Left ventricle myocardium superior (tissue), 1 donor: ENCODE data around the gene SERPINE3. TPM values are rescaled to one million over a fixed set of nuclear protein-coding genes. Genes with fewer than 3 reads are reported as not detected.

Source experiments
- ATAC-seq: fragments of 200-7000 bp; cut with Tn5 transposase; one replicate; pipeline ENCODE4 v1.9.1; 2020; ENCODE audit warnings: mild to moderate bottlenecking, moderate library complexity
- DNase-seq: peaks from one replicate; pipeline ENCODE4 v3.0.0-alpha.2; 2020
- intact Hi-C: fragments of 100-400 bp; cut with micrococcal nuclease; formaldehyde crosslinking; loops from one replicate; pipeline ENCODE4 v1.11.0; 2022
- long read RNA-seq: library from polyadenylated mRNA; unstranded; transcript quantifications from one replicate; pipeline ENCODE4 v2.0.0, GENCODE V29; 2021
- total RNA-seq: library from RNA; stranded (reverse); fragmentation: NEBNext Ultra II Directional; extraction: Animal tissue kit (Norgen Biotek cat#: 25700); gene quantifications from one replicate; pipeline ENCODE4 v1.2.1, GENCODE V29; 2021
- donor health status: DM: no; HTN: yes; CAD: no; lungs with severe emphysema.

The SERPINE3 gene
- total RNA-seq = not detected
- long read RNA-seq, partial matches to known transcripts = 0 of 1 reads
- long read RNA-seq, other reads (novel, unspliced or antisense) = 1 of 1 reads

- ATAC-seq (no peak), DNase-seq (no peak)
- intact Hi-C loops = no loop called here
Observed at GRCh38 chr13:51339354-51339753, at the start of gene SERPINE3. TSS of gene SERPINE3 (plus strand) at chr13:51339691. CDS start at chr13:51341092, 1,401 bp downstream.

- DNase-seq (no peak), ATAC-seq (peak; percentile 87)
- intact Hi-C loops = no loop called here
Observed at GRCh38 chr13:51291341-51291740, 48.1 kb upstream of the SERPINE3 start.

- no peak for DNase-seq
- peak; percentile 11 for ATAC-seq
- intact Hi-C loops = no loop called here
Observed at GRCh38 chr13:51292000-51292565, 47.4 kb upstream of the SERPINE3 start.

- intact Hi-C loops = no loop called here
- ATAC-seq = no peak
- DNase-seq = no peak
Observed at GRCh38 chr13:51297556-51297955, 41.9 kb upstream of the SERPINE3 start.

- DNase-seq (no peak), ATAC-seq (no peak)
- intact Hi-C loops = no loop called here
Observed at GRCh38 chr13:51298812-51299211, 40.7 kb upstream of the SERPINE3 start.

GRCh38 chr13:51303063-51303552 is 36.4 kb upstream of the SERPINE3 start:
- ATAC-seq (no peak), DNase-seq (no peak)
- intact Hi-C loops = no loop called here

GRCh38 chr13:51303882-51304281 is 35.6 kb upstream of the SERPINE3 start:
- no peak for DNase-seq
- intact Hi-C loops = no loop called here
- ATAC-seq = no peak

GRCh38 chr13:51305271-51305967 is 34.1 kb upstream of the SERPINE3 start:
- DNase-seq = no peak
- intact Hi-C loops = no loop called here
- no peak for ATAC-seq

GRCh38 chr13:51308781-51309180 is 30.7 kb upstream of the SERPINE3 start:
- DNase-seq (no peak), ATAC-seq (no peak)
- intact Hi-C loops = no loop called here

GRCh38 chr13:51311231-51311630 is 28.3 kb upstream of the SERPINE3 start:
- no peak for DNase-seq
- intact Hi-C loops = no loop called here

GRCh38 chr13:51311957-51312520 is 27.5 kb upstream of the SERPINE3 start:
- intact Hi-C loops = no loop called here
- ATAC-seq = no peak
- no peak for DNase-seq

More at GRCh38 chr13:51311231-51311630, 28.3 kb upstream of the SERPINE3 start:
- ATAC-seq = no peak

GRCh38 chr13:51313619-51314018 is 25.9 kb upstream of the SERPINE3 start:
- DNase-seq = no peak
- peak; percentile 55 for ATAC-seq
- intact Hi-C loops = no loop called here

GRCh38 chr13:51317262-51317661 is 22.2 kb upstream of the SERPINE3 start:
- DNase-seq (no peak), ATAC-seq (no peak)
- intact Hi-C loops = no loop called here

GRCh38 chr13:51318015-51318414 is 21.5 kb upstream of the SERPINE3 start:
- ATAC-seq (no peak), DNase-seq (no peak)
- intact Hi-C loops = no loop called here

GRCh38 chr13:51318876-51319275 is 20.6 kb upstream of the SERPINE3 start:
- intact Hi-C loops = no loop called here
- ATAC-seq = no peak
- no peak for DNase-seq

GRCh38 chr13:51321836-51322235 is 17.7 kb upstream of the SERPINE3 start:
- DNase-seq = no peak
- ATAC-seq = no peak
- intact Hi-C loops = no loop called here

- intact Hi-C loops = no loop called here
- DNase-seq (no peak), ATAC-seq (no peak)
Observed at GRCh38 chr13:51322826-51323225, 16.7 kb upstream of the SERPINE3 start.

GRCh38 chr13:51323824-51324511 is 15.5 kb upstream of the SERPINE3 start:
- no peak for DNase-seq
- intact Hi-C loops = no loop called here

GRCh38 chr13:51324714-51325420 is 14.6 kb upstream of the SERPINE3 start:
- intact Hi-C loops = no loop called here
- ATAC-seq = no peak

More at GRCh38 chr13:51323824-51324511, 15.5 kb upstream of the SERPINE3 start:
- ATAC-seq = no peak

More at GRCh38 chr13:51324714-51325420, 14.6 kb upstream of the SERPINE3 start:
- DNase-seq = no peak
